GM12878 (cell line): ENCODE data around the gene UCHL5. TPM values are rescaled to one million over a fixed set of nuclear protein-coding genes. Genes with fewer than 3 reads are reported as not detected.

Source experiments
- ATAC-seq: fragments of 200-7000 bp; cut with Tn5 transposase; 3 replicates; pipeline ENCODE4 v1.9.1; 2020; ENCODE audit warnings: mild to moderate bottlenecking, moderate library complexity
- BruUV-seq: library from RNA; stranded (reverse); fragments of 400-500 nt; replicated peaks from 2 replicates; lab custom pipeline; 2021; lab: Mats Ljungman, UMichigan
- CTCF ChIA-PET: fragments of 300-600 bp; sonication (Branson Sonifier 250); formaldehyde crosslinking; extraction: SDS; loops from one replicate; lab custom pipeline; 2021; ENCODE audit warnings: inconsistent platforms; lab: Yijun Ruan, JAX
- POLR2A ChIA-PET: fragments of 350-600 bp; formaldehyde crosslinking; extraction: SDS; loops from one replicate; lab custom pipeline; 2021; ENCODE audit warnings: inconsistent platforms; lab: Charles Lee
- RAD21 ChIA-PET: fragments of 300-600 bp; sonication (Branson Sonifier 250); formaldehyde crosslinking; loops from one replicate; lab custom pipeline; 2023; ENCODE audit warnings: antibody characterized with exemption; ENCODE audit not compliant: unreplicated experiment; lab: Charles Lee
- SMC1A ChIA-PET: fragments of 300-600 bp; sonication (Branson Sonifier 250); formaldehyde crosslinking; loops from one replicate; lab custom pipeline; 2023; ENCODE audit not compliant: unreplicated experiment, uncharacterized antibody; lab: Charles Lee
- DNase-seq: peaks from one replicate; pipeline ENCODE4 v3.0.0-alpha.2; 2011; ENCODE audit warnings: low read depth, low spot score
- FAIRE-seq: peaks from 3 replicates; lab custom pipeline; 2011; peaks lifted over from hg19 to GRCh38; lab: Jason Lieb, UNC
- H2AFZ ChIP-seq: 2 replicates; pipeline ENCODE4 v1.6.0; 2011; ENCODE audit warnings: low read depth, low read length, control low read depth; ENCODE audit not compliant: control insufficient read depth
- H3K27ac ChIP-seq: 2 replicates; pipeline ENCODE4 v1.5.1; 2011; ENCODE audit warnings: control low read depth; ENCODE audit not compliant: control insufficient read depth, insufficient read depth
- H3K27me3 ChIP-seq, 2 experiments: replicated peaks in 1 of 2; 2 replicates each; pipeline versions ENCODE4 v1.6.0 to v1.6.1; 2011; ENCODE audit warnings: low read length in 1 of 2; ENCODE audit not compliant: control insufficient read depth in 2 of 2, insufficient read depth in 2 of 2
- H3K36me3 ChIP-seq, 2 experiments: 2 replicates each; pipeline ENCODE4 v1.5.1; 2011; ENCODE audit warnings: low read length in 1 of 2; ENCODE audit not compliant: control insufficient read depth in 2 of 2, insufficient read depth in 2 of 2
- H3K4me1 ChIP-seq: 2 replicates; pipeline ENCODE4 v1.6.1; 2011; ENCODE audit warnings: mild to moderate bottlenecking, low read length, moderate library complexity, mixed read lengths; ENCODE audit not compliant: control insufficient read depth, insufficient read depth
- H3K4me2 ChIP-seq: 2 replicates; pipeline ENCODE4 v1.6.0; 2011; ENCODE audit warnings: control low read depth; ENCODE audit not compliant: control insufficient read depth, insufficient read depth
- H3K4me3 ChIP-seq: fragments of 200-600 bp; sonication (generic); 2 replicates; pipeline ENCODE4 v1.5.1; 2016
- H3K79me2 ChIP-seq: 2 replicates; pipeline ENCODE4 v1.6.0; 2011; ENCODE audit warnings: low read length; ENCODE audit not compliant: control insufficient read depth, insufficient read depth
- H3K9ac ChIP-seq: 2 replicates; pipeline ENCODE4 v1.8.0; 2011; ENCODE audit warnings: low read length, control low read depth, mixed read lengths; ENCODE audit not compliant: control insufficient read depth, insufficient read depth
- H3K9me3 ChIP-seq: replicated peaks from 3 replicates; pipeline ENCODE4 v1.5.1; 2011; ENCODE audit warnings: mild to moderate bottlenecking, low read length; ENCODE audit not compliant: control insufficient read depth, insufficient read depth
- H4K20me1 ChIP-seq: 2 replicates; pipeline ENCODE4 v1.6.0; 2011; ENCODE audit not compliant: control insufficient read depth, insufficient read depth
- CTCF ChIP-seq, 3 experiments: IDR thresholded peaks in 2 of 3; conservative IDR thresholded peaks in 1 of 3; 2 replicates each; pipeline ENCODE4 v1.5.1; 2011; ENCODE audit warnings: low read depth in 3 of 3, low read length in 3 of 3, mild to moderate bottlenecking in 3 of 3, control low read depth in 2 of 3, moderate library complexity in 2 of 3, inconsistent platforms in 1 of 3, mixed read lengths in 1 of 3; ENCODE audit not compliant: control insufficient read depth in 2 of 3, insufficient read depth in 1 of 3; ENCODE audit errors: extremely low read depth in 1 of 3
- MYB ChIP-seq: fragments of 150-350 bp; IDR thresholded peaks from 2 replicates; pipeline ENCODE4 v1.6.1; 2014; ENCODE audit warnings: mild to moderate bottlenecking, low read depth, low read length, borderline replicate concordance
- RAD21 ChIP-seq: IDR thresholded peaks from 2 replicates; pipeline ENCODE4 v1.6.1; 2011; ENCODE audit warnings: mild to moderate bottlenecking, low read depth, low read length, moderate library complexity; ENCODE audit not compliant: insufficient read depth
- SMC3 ChIP-seq: IDR thresholded peaks from 2 replicates; pipeline ENCODE4 v1.6.1; 2011; ENCODE audit warnings: low read length, improper control_type of control experiment, borderline replicate concordance
- SUZ12 ChIP-seq: fragments of 200-600 bp; sonication (generic); IDR thresholded peaks from one replicate; pipeline ENCODE4 v1.6.1; 2018; ENCODE audit warnings: antibody characterized with exemption, mild to moderate bottlenecking; ENCODE audit not compliant: unreplicated experiment
- ZNF274 ChIP-seq: IDR thresholded peaks from one replicate; pipeline ENCODE4 v1.8.0; 2011; ENCODE audit not compliant: insufficient read length, insufficient read depth
- WGBS: methylation state at CpG from one replicate; pipeline ENCODE4 v1.1.6; 2016; ENCODE audit warnings: low lambda C conversion rate; ENCODE audit not compliant: insufficient replicate concordance, insufficient coverage; ENCODE audit errors: missing lambda C conversion rate; 5-methylcytosine and 5-hydroxymethylcytosine counted together
- in situ Hi-C: fragments of 300-500 bp; cut with MboI; formaldehyde crosslinking; loops from 9 replicates; pipeline ENCODE4 v1.14.3; 2018; ENCODE audit warnings: mixed read lengths
- intact Hi-C: fragments of 100-400 bp; cut with micrococcal nuclease; formaldehyde crosslinking; loops from one replicate; pipeline ENCODE4 v1.14.2; 2022; ENCODE audit not compliant: unreplicated experiment
- polyA plus RNA-seq, 11 experiments: library from polyadenylated mRNA; depleted of rRNA in 4 of 11; unstranded in 6 of 11; stranded (reverse) in 5 of 11; fragments of >200 nt; fragmentation: Nextera tagmentation in 4 of 11; fragmentation: Illumina TruSeq in 1 of 11; extraction: Ambion mirVana in 4 of 11; extraction: Trizol in 1 of 11; gene quantifications; 1 replicate in 1 of 11; 2 replicates in 10 of 11; pipeline versions ENCODE4 v1.2.1 to v1.2.3, GENCODE V29; 2011 to 2016; ENCODE audit warnings: inconsistent platforms in 2 of 11, missing spikeins in 2 of 11, low read depth in 1 of 11
- total RNA-seq, 4 experiments: library from RNA; depleted of rRNA in 3 of 4; stranded (reverse); fragments of >200 nt in 3 of 4; fragmentation: Illumina TruSeq in 1 of 4; extraction: Trizol in 1 of 4; gene quantifications; 2 replicates each; pipeline versions ENCODE4 v1.2.1 to v1.2.3, GENCODE V29; 2013 to 2021
- TF ChIP-seq, protein P1 (sequence below): IDR thresholded peaks from 2 replicates; pipeline ENCODE4 v1.6.1; 2012; ENCODE audit warnings: low read length, inconsistent platforms

Gene UCHL5
- total and polyA plus RNA-seq, 10 of the 15 experiments (the other 5 are each of a cell fraction or from before 2014, with no cell fraction given), result 30.1 to 179 (median 60.1) TPM

DNA sequence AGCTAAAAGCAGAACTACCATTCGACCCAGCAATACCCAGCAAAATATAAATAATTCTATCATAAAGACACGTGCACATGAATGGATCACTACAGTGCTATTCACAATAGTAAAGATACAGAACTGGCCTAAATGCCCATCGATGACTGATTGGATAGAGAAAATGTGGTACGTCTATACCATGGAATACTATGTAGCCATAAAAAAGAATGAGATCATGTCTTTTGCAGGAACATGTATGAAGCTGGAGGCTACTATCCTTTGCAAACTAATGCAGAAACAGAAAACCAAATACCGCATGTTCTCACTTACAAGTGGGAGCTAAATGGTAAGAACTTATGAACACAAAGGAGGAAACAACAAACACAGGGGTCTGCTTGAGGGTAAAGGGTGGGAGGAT is 53.4 kb downstream of the UCHL5 start (continued):
- TF ChIP-seq, protein P1, sequence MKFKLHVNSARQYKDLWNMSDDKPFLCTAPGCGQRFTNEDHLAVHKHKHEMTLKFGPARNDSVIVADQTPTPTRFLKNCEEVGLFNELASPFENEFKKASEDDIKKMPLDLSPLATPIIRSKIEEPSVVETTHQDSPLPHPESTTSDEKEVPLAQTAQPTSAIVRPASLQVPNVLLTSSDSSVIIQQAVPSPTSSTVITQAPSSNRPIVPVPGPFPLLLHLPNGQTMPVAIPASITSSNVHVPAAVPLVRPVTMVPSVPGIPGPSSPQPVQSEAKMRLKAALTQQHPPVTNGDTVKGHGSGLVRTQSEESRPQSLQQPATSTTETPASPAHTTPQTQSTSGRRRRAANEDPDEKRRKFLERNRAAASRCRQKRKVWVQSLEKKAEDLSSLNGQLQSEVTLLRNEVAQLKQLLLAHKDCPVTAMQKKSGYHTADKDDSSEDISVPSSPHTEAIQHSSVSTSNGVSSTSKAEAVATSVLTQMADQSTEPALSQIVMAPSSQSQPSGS, result no peak
- no peak for TF ChIP-seq MYB

- RAD21 ChIA-PET, result interaction anchor here (0.9 to 1.0 kb wide), 2 partner anchors 21 to 191 kb away, joined by 3 read pairs; no protein-coding TSS in a partner anchor
- intact Hi-C loops (no loop called here), in situ Hi-C loops (no loop called here)
- no peak overlapping the region for H2AFZ ChIP-seq
- no peaks in the 10 kb centered on the region for H3K79me2 ChIP-seq
- BruUV-seq, result no TSS peak
- no peaks in the 10 kb centered on the region for H4K20me1 ChIP-seq
- no peak overlapping the region for H3K4me2 ChIP-seq
- no peak overlapping the region for H3K4me3 ChIP-seq
- H3K27ac ChIP-seq, result no peak overlapping the region
- H3K36me3 ChIP-seq, result peaks cover 2 to 5% of the 10 kb centered on the region in 2 experiments; a peak in 2 of 4 replicates
- 94% methylated on average over 1 of the region's 1 CpG for WGBS
- POLR2A ChIA-PET, result no interaction called here
- ATAC-seq (peak; percentile 68), DNase-seq (no peak), FAIRE-seq (no peak)
- H3K9ac ChIP-seq, result no peak overlapping the region
- H3K9me3 ChIP-seq, result no peaks in the 10 kb centered on the region; the same call in 1 of the 3 replicates
- CTCF ChIA-PET, result interaction anchor here (0.9 to 2.5 kb wide), 11 partner anchors 14 to 524 kb away, joined by 3 to 12 read pairs (median 4); partner anchors contain the start of gene UCHL5
- H3K27me3 ChIP-seq, result no peaks in the 10 kb centered on the region
- SMC1A ChIA-PET, result interaction anchor here (1.0 kb wide), 1 partner anchor 385 kb away, joined by 3 read pairs; no protein-coding TSS in a partner anchor
- TF ChIP-seq ZNF274 (no peak), CTCF (IDR thresholded peaks at IDR 0.05 in 2 of 3, conservative IDR thresholded peaks at IDR 0.05 in 1 of 3; ENCODE audit: control insufficient read depth in 2 of 3, extremely low read depth in 1 of 3, insufficient read depth in 1 of 3, low read depth in 3 of 3, low read length in 3 of 3) (peak; percentile 25 to 46 (median 45); a peak in 4 of 6 replicates), RAD21 (peak; percentile 27; the same call in 1 of the 2 replicates), SMC3 (0 out of 2 replicates have a peak, but pooled peaks have one; percentile 5), SUZ12 (no peak)
- H3K4me1 ChIP-seq, result no peaks in the 10 kb centered on the region
Measured at GRCh38 chr1:192998536-192998935, 60.6 kb downstream of the UCHL5 start.
